Medulla oblongata (tissue), 1 donor: Measurements from ENCODE around the gene LONRF2.
"Not testable (repeated sequence)": the region's sequence is repeated elsewhere in the genome, so short reads cannot be mapped to it uniquely, and the experiment has no call there.

Experiments
- DNase-seq: peaks from one replicate; pipeline ENCODE4 v3.0.0-alpha.2; 2015; ENCODE audit errors: extremely low spot score

Gene LONRF2

GRCh38 chr2:100254646-100255210 is 67.6 kb downstream of the LONRF2 start:
- no peak for DNase-seq

- DNase-seq = no peak
Observed at GRCh38 chr2:100253786-100254185, 68.5 kb downstream of the LONRF2 start.

DNA sequence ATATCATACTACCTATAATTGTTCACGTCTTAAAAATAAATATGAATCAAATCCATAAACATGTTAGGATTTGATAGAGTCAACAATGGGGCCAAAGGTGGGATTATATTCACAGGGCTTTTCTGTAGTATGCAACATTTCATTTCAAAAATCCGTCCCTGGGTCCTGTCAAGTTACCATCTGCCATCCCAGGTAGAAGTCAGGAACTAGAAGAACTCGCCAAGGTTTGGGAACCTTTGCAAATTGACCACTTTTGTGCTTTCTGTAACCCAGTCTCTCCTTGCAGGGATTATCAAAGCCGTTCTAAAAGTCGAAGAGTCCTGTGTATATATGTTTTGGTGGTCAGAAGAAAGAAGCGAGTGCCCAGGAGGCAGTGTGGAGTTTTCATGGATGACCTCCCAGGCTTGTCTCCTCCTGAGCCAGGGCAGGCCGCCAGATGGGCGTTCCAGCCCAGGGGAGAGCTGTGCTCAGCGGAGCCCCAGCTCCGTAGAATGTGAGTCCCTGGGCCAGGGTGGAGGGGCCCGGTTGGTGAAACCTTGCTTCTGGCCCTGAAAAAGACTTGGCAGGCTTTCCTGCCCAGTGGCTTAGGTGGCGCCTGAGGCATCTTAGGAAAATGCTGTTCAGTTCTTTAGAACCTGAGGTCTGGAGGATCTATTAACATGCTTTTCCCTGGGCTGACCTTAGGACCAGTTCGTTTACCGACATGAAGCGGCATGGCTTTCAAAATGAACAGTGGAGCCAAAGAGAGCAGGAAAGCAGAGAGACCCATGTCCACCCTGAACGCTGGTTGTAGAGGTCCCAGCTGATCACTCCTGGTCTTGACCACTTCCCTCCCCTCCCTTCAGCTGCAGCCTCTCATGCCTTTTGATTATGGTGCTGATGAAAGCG is 69.2 kb downstream of the LONRF2 start:
- no peak for DNase-seq

DNA sequence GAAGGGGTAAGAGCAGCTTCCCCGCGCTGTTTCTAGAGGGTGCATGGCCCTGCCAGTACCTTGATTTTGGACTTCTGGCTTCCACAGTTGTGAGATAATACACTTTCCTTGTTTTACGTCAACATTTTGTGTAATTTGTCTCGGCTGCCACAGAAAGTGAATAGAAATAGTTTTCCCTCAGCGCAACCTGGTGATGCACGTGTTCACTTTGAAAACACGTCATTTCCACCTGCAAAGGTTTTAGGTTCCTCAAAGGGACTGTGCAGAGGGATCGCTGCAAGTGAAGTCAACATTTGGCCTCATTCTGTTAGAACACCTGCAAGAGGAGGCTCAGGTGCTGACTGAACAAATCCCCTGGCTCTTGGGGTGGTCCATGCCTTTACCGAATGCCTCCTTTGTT is 71.7 kb downstream of the LONRF2 start:
- no peak for DNase-seq

DNA sequence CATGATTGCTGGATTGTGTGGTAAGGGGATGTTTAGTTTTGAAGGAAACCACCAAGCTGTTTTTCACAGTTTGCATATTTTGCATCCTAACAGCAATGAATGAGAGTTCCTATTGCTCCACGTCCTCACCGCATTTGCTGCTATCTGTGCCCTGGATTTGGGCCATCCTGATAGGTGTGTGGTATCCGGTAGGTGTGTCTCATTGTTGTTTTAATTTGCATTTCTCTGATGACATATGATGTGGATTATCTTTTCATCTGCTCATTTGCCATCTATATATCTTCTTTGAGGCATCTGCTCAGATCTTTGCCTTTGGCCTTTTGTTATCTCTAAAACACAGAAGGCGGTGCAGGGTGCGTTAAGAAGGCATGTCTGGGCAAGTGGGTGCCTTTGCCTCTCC is 73.3 kb downstream of the LONRF2 start:
- no peak for DNase-seq

DNA sequence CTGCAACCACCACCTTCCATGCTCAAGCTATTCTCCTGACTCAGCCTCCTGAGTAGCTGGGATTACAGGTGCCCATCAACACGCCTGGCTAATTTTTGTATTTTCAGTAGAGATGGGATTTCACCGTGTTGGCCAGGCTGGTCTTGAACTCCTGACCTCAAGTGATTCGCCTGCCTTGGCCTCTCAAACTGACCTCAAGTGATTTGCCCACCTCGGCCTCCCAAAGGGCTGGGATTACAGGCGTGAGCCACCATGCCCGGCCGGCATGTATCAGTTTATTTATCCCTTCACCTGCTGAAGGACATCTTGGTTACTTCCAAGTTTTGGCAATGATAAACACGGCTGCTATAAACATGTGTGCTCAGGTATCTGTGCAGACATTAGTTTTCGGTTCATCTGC is 73.7 kb downstream of the LONRF2 start:
- DNase-seq = not testable (repeated sequence)

DNA sequence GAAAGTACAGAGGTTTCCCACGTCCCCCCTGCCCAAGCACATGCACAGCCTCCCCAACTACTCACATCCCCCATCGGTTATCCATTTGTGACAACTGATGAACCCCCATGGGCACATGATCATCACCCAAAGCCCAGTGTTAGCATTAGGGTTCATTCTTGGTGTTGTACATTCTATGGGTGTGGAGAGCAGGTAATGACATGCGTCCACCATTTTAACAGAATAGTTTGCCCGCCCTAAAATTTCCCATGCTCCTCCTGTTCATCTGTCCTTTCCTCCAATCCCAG is 74.3 kb downstream of the LONRF2 start:
- DNase-seq = no peak

DNA sequence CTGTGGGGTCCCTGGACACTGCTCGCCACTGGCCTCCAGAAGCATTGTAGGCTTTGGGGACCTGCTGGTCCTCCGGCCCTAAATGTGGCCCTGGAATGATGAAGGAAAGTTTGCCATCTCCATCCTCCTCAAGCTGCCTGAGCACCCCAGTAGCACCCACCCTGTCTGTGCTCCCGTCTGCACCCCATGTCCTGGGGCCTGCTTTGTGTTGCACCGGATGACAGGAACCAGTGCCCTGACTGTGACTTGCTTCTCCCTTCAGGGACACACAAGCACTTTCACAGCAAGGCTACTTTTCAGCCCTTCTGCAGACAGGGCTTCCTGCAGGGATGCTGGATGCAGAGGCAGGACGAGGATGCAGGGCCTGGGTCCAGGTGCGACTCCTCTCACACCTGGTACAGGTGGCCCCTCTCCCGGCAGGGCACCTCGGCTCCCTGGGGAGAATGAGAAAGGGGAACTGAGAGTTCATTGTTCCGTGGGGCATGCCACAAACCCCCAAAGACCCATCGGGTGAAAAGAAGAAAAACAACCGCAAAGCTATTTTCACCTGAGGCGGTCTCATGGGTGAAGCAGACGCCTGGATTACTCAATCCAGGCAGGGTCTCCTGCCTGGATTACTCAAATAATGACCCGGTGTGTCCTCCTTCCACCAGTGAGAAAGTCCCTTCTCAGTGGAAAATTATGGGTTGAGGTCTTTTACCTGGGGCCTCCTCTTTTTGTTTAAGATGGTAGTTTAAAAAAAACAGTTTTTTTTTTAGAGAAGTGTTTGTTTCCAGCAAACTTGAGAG is 74.9 kb downstream of the LONRF2 start:
- DNase-seq = no peak

GRCh38 chr2:100246163-100247145 is 75.8 kb downstream of the LONRF2 start:
- peak; percentile 41 for DNase-seq

DNA sequence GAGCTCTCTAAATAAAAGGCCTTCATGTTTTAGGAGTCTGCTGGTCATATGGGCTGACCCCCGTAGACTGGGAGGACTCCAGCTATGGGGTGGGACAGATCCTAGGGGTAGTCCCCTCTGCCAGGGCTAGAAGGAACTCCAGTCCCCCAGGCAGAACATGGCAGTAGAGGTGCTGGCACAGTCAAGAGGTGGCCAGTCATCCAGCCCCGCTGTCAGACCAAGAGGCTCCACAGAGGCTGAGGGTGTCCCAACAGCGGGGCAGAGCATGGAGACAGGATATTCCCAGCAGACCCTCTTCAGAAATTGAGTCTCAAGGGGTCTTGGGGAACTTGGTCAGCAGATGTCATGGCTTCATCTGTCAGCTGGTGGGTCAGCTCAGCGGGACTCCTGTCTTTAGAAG is 76.6 kb downstream of the LONRF2 start:
- no peak for DNase-seq

GRCh38 chr2:100244881-100245605 is 77.3 kb downstream of the LONRF2 start:
- DNase-seq = no peak

- no peak for DNase-seq
Observed at GRCh38 chr2:100243631-100244030, 78.7 kb downstream of the LONRF2 start.

- DNase-seq = peak; percentile 68
Observed at GRCh38 chr2:100242891-100243619, 79.2 kb downstream of the LONRF2 start.

DNA sequence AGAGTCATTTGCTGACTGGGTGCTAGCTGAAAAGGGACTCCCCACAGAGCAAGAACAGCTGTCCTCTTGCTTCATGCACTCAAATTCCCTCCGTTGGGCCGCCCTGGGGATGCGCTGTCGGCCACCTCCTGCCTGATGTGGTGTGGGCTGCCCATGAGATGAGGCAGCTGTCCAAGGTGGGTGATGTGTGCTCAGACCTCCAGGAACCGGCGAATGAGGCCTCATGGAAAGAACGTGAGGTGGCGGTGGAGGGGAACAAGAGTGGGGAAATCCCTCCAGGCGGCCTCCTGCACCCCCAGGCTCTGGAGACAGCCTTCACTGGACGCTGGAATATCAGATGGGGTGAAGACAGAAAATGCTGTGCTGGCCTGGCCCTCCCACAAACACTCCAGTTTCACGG is 79.8 kb downstream of the LONRF2 start:
- no peak for DNase-seq

DNA sequence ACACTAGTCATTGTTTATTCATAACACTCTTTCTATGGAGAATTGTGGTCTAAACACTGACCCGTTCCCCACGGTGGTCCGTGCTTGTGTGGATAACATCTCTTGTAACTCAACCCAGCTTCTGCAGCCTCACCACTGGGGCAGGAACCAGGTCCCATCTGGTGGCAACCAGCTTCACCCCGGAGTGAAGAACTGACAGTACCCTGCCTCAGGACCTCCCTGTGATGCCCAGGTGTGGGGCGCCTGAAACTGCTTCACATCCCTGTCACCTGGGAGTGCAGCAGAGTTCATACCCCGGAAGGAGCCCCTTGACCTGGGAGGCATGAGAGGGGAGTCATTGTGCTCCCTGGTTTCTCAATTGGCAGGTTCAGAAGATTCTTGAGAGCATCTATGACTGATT is 81.1 kb downstream of the LONRF2 start:
- no peak for DNase-seq

GRCh38 chr2:100240386-100240785 is 81.9 kb downstream of the LONRF2 start:
- DNase-seq = no peak

- DNase-seq = no peak
Observed at GRCh38 chr2:100239486-100240210, 82.7 kb downstream of the LONRF2 start.

DNA sequence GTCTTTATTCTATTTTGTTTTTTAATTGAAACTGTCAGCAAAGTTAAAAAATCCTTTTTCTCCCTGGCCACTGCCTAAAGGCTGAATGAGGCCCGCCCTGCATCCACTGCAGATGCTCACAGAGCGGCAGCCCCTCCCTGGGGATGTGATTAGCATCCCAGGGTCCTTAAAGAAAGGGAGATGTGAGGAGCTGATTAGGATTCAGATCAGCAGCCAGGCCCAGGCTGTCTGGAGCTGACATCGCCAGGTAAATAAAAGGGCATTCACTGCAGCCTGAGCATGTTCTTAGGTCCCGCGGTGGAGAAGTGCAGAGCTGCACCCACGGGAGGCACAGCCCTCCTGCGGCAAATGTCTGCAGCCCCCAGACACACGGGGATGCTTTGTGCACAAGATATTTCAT is 83.8 kb downstream of the LONRF2 start:
- DNase-seq = no peak

DNA sequence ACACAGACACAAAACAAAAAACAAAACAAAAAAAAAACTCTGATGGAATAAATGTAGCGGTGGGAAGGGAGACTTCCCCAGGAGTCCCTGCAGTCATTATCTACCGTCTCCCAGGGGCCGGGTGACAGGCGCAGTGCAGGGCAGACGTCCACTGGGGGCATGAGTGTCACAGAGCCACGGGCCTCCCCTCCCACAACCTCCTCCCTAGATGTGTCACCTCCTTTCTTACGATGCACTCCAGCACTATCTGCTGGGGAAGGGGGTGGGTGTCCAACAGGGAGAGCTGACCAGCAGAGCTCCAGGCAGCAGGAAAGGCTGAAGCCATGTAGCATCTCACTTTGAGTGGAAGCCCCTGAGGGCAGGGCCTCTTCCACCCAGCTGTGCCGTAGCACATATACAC is 84.5 kb downstream of the LONRF2 start:
- DNase-seq = no peak

DNA sequence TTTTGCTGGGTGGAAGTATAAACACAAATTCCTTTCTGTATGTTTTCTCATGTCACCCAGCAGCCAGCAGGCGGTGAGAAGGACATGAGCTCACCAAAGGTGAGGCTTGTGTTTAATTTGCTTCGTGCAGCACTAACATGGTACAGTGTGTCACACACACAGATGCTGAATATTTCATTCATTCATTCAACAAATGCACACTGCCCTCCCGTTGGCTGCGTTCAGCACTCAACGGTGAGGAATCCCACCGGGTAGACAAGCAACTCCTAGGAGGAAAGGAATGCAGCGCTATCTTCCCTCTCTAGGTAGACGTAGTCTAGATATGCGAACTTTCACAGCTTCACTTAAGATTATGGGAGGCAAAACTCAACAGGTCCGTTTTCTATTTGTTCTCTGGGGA is 85.1 kb downstream of the LONRF2 start:
- no peak for DNase-seq
